ENCODE results near the gene ST8SIA1.

DNA sequence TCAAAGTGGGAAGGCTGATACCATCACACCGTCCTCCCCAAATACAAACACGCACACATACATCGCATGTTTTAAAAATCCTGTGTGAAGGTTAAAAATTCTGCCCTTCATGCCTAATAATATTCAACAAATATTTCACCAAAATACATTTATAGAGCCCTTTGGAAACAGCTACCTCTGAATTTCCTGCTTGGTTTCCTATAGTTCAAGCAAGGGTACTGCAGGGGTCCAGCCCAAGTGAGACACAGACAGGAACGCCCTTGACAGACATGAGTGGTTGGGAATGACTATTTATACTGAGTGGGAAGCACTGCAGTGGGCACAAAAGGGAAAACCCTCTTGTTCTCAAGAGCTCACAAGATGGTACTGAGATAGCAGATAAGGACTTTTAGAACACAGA lies 51.0 kb downstream of the ST8SIA1 start:
- TF ChIP-seq SMC3 (IDR thresholded peaks at IDR 0.05; ENCODE audit: low read depth, low read length) (no peak), RCOR1 (IDR thresholded peaks at IDR 0.05; ENCODE audit: low read length) (no peak), GABPA (IDR thresholded peaks at IDR 0.05; ENCODE audit: low read depth) (no peak), CHD2 (IDR thresholded peaks at IDR 0.05; ENCODE audit: low read length, partially characterized antibody) (no peak), POLR2AphosphoS5 (IDR thresholded peaks at IDR 0.05; ENCODE audit: low read depth, low read length) (no peak), FOSL2 (IDR thresholded peaks at IDR 0.05; ENCODE audit: borderline replicate concordance, low read depth) (no peak)
- TF ChIP-seq, protein P1, sequence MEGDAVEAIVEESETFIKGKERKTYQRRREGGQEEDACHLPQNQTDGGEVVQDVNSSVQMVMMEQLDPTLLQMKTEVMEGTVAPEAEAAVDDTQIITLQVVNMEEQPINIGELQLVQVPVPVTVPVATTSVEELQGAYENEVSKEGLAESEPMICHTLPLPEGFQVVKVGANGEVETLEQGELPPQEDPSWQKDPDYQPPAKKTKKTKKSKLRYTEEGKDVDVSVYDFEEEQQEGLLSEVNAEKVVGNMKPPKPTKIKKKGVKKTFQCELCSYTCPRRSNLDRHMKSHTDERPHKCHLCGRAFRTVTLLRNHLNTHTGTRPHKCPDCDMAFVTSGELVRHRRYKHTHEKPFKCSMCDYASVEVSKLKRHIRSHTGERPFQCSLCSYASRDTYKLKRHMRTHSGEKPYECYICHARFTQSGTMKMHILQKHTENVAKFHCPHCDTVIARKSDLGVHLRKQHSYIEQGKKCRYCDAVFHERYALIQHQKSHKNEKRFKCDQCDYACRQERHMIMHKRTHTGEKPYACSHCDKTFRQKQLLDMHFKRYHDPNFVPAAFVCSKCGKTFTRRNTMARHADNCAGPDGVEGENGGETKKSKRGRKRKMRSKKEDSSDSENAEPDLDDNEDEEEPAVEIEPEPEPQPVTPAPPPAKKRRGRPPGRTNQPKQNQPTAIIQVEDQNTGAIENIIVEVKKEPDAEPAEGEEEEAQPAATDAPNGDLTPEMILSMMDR (IDR thresholded peaks at IDR 0.05): no peak; the same call in 1 of the 2 replicates
